B cell (primary cell): Measurements from ENCODE around the gene TIRAP.

Source experiments
- EZH2 ChIP-seq: IDR thresholded peaks from 2 replicates; pipeline ENCODE4 v1.6.1; 2012; ENCODE audit warnings: borderline replicate concordance, low read depth, mild to moderate bottlenecking, moderate library complexity, low read length; ENCODE audit not compliant: insufficient read depth, poor library complexity, severe bottlenecking
- TF ChIP-seq, protein P1 (sequence below): fragments of 200-600 bp; IDR thresholded peaks from one replicate; pipeline ENCODE4 v1.8.0; 2022; ENCODE audit warnings: antibody characterized with exemption, mild to moderate bottlenecking

- TF ChIP-seq, protein P1, sequence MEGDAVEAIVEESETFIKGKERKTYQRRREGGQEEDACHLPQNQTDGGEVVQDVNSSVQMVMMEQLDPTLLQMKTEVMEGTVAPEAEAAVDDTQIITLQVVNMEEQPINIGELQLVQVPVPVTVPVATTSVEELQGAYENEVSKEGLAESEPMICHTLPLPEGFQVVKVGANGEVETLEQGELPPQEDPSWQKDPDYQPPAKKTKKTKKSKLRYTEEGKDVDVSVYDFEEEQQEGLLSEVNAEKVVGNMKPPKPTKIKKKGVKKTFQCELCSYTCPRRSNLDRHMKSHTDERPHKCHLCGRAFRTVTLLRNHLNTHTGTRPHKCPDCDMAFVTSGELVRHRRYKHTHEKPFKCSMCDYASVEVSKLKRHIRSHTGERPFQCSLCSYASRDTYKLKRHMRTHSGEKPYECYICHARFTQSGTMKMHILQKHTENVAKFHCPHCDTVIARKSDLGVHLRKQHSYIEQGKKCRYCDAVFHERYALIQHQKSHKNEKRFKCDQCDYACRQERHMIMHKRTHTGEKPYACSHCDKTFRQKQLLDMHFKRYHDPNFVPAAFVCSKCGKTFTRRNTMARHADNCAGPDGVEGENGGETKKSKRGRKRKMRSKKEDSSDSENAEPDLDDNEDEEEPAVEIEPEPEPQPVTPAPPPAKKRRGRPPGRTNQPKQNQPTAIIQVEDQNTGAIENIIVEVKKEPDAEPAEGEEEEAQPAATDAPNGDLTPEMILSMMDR: no peak
- TF ChIP-seq EZH2: no peak
Measured at GRCh38 chr11:126328938-126329643, 46.2 kb downstream of the TIRAP start.
